IMR-90 (cell line): ENCODE results near the gene GRIPAP1. TPM values are rescaled to one million over a fixed set of nuclear protein-coding genes. Genes with fewer than 3 reads are reported as not detected.

Experiments
- ATAC-seq: fragments of 200-7000 bp; cut with Tn5 transposase; 2 replicates; pipeline ENCODE4 v1.9.1; 2020; ENCODE audit warnings: low read depth, mild to moderate bottlenecking, moderate library complexity
- BruUV-seq: library from RNA; stranded (reverse); fragments of 400-500 nt; replicated peaks from 2 replicates; lab custom pipeline; 2021; lab: Mats Ljungman, UMichigan
- CTCF ChIA-PET: fragments of 300-600 bp; formaldehyde crosslinking; extraction: SDS; loops from one replicate; lab custom pipeline; 2021; ENCODE audit warnings: antibody characterized with exemption; lab: Yijun Ruan, JAX
- POLR2A ChIA-PET: fragments of 300-600 bp; sonication (Branson Sonifier 250); formaldehyde crosslinking; loops from one replicate; lab custom pipeline; 2022; ENCODE audit warnings: antibody characterized with exemption; ENCODE audit not compliant: unreplicated experiment; lab: Charles Lee
- DNase-seq: peaks from one replicate; pipeline ENCODE4 v3.0.0; 2013
- H2AFZ ChIP-seq: replicated peaks from 2 replicates; pipeline ENCODE3; 2013; ENCODE audit warnings: low read length, mild to moderate bottlenecking; ENCODE audit not compliant: poor library complexity
- H2AK5ac ChIP-seq: 2 replicates; pipeline ENCODE4 v1.6.1; 2013; ENCODE audit warnings: low read depth, low read length, inconsistent platforms
- H2AK9ac ChIP-seq: replicated peaks from 2 replicates; pipeline ENCODE3; 2013; ENCODE audit warnings: mild to moderate bottlenecking, low read depth, low read length, moderate library complexity; ENCODE audit not compliant: poor library complexity
- H2BK120ac ChIP-seq: 2 replicates; pipeline ENCODE4 v1.6.1; 2013; ENCODE audit warnings: low read depth, low read length, inconsistent platforms
- H2BK15ac ChIP-seq: 3 replicates; pipeline ENCODE4 v1.6.1; 2013; ENCODE audit warnings: low read depth, low read length, inconsistent platforms
- H2BK20ac ChIP-seq: 2 replicates; pipeline ENCODE4 v1.6.1; 2013; ENCODE audit warnings: low read depth, mild to moderate bottlenecking, inconsistent platforms, low read length, moderate library complexity
- H2BK5ac ChIP-seq: 2 replicates; pipeline ENCODE4 v1.6.1; 2013; ENCODE audit warnings: mild to moderate bottlenecking, low read depth, low read length, inconsistent platforms; ENCODE audit not compliant: poor library complexity, severe bottlenecking
- H3K14ac ChIP-seq: replicated peaks from 2 replicates; pipeline ENCODE4 v1.6.1; 2013; ENCODE audit warnings: low read depth, low read length, inconsistent platforms
- H3K18ac ChIP-seq: 2 replicates; pipeline ENCODE4 v1.6.1; 2013; ENCODE audit warnings: low read depth, low read length, control low read depth
- H3K23ac ChIP-seq: 2 replicates; pipeline ENCODE4 v1.6.1; 2013; ENCODE audit warnings: low read depth, low read length, inconsistent platforms
- H3K27ac ChIP-seq: 2 replicates; pipeline ENCODE4 v1.5.1; 2013; ENCODE audit warnings: mild to moderate bottlenecking, control low read depth, low read length; ENCODE audit not compliant: insufficient read depth
- H3K27me3 ChIP-seq: 2 replicates; pipeline ENCODE4 v1.6.1; 2013; ENCODE audit warnings: low read length; ENCODE audit not compliant: control insufficient read depth, insufficient read depth
- H3K36me3 ChIP-seq: 2 replicates; pipeline ENCODE4 v1.6.1; 2013; ENCODE audit warnings: low read length, mixed read lengths; ENCODE audit not compliant: control insufficient read depth, insufficient read depth
- H3K4ac ChIP-seq: 2 replicates; pipeline ENCODE4 v1.6.1; 2013; ENCODE audit warnings: low read depth, low read length, inconsistent platforms
- H3K4me1 ChIP-seq: 2 replicates; pipeline ENCODE4 v1.6.1; 2013; ENCODE audit warnings: low read length, mixed read lengths; ENCODE audit not compliant: control insufficient read depth, insufficient read depth
- H3K4me2 ChIP-seq: 2 replicates; pipeline ENCODE4 v1.6.1; 2013; ENCODE audit warnings: low read depth, mild to moderate bottlenecking, control low read depth, low read length, moderate library complexity
- H3K4me3 ChIP-seq: 2 replicates; pipeline ENCODE4 v1.5.1; 2013; ENCODE audit warnings: low read depth, mild to moderate bottlenecking, control low read depth, low read length, moderate library complexity; ENCODE audit not compliant: insufficient read depth
- H3K56ac ChIP-seq: 2 replicates; pipeline ENCODE4 v1.6.1; 2013; ENCODE audit warnings: low read length, inconsistent platforms; ENCODE audit not compliant: insufficient read depth; ENCODE audit errors: extremely low read depth
- H3K79me1 ChIP-seq, 2 experiments: 2 replicates each; pipeline ENCODE4 v1.6.1; 2013; ENCODE audit warnings: low read length in 2 of 2, inconsistent platforms in 1 of 2, low read depth in 1 of 2
- H3K9ac ChIP-seq: 2 replicates; pipeline ENCODE4 v1.6.1; 2013; ENCODE audit warnings: low read depth, low read length, control low read depth
- H3K9me1 ChIP-seq: 2 replicates; pipeline ENCODE4 v1.6.1; 2013; ENCODE audit warnings: low read length, inconsistent platforms; ENCODE audit not compliant: insufficient read depth
- H3K9me3 ChIP-seq: 2 replicates; pipeline ENCODE4 v1.6.1; 2013; ENCODE audit warnings: low read length; ENCODE audit not compliant: control insufficient read depth, insufficient read depth
- H4K20me1 ChIP-seq: 2 replicates; pipeline ENCODE4 v1.6.1; 2013; ENCODE audit warnings: low read length, inconsistent platforms; ENCODE audit not compliant: insufficient read depth
- H4K5ac ChIP-seq: 2 replicates; pipeline ENCODE4 v1.6.1; 2013; ENCODE audit warnings: mild to moderate bottlenecking, low read depth, low read length, control low read depth
- H4K8ac ChIP-seq, 2 experiments: 2 replicates each; pipeline ENCODE4 v1.6.1; 2013; ENCODE audit warnings: low read depth in 2 of 2, low read length in 2 of 2, control low read depth in 1 of 2, inconsistent platforms in 1 of 2
- H4K91ac ChIP-seq: 2 replicates; pipeline ENCODE4 v1.6.1; 2013; ENCODE audit warnings: low read depth, low read length, inconsistent platforms; ENCODE audit not compliant: insufficient read depth
- BHLHE40 ChIP-seq: fragments of 150-350 bp; IDR thresholded peaks from 2 replicates; pipeline ENCODE4 v1.6.1; 2016; ENCODE audit warnings: mild to moderate bottlenecking, low read depth, low read length
- CEBPB ChIP-seq: IDR thresholded peaks from 2 replicates; pipeline ENCODE4 v1.6.1; 2012; ENCODE audit warnings: low read depth, low read length, improper control_type of control experiment
- CHD1 ChIP-seq: IDR thresholded peaks from 2 replicates; pipeline ENCODE4 v1.6.1; 2012; ENCODE audit warnings: low read depth, low read length, improper control_type of control experiment
- ELK1 ChIP-seq: fragments of 150-350 bp; IDR thresholded peaks from 2 replicates; pipeline ENCODE4 v1.6.1; 2016; ENCODE audit warnings: low read depth, mild to moderate bottlenecking, low read length, moderate library complexity, borderline replicate concordance
- FOS ChIP-seq: fragments of 150-350 bp; IDR thresholded peaks from 2 replicates; pipeline ENCODE4 v1.6.1; 2016; ENCODE audit warnings: low read depth, low read length
- MAFK ChIP-seq: IDR thresholded peaks from 2 replicates; pipeline ENCODE4 v1.6.1; 2012; ENCODE audit warnings: low read depth, low read length, improper control_type of control experiment
- MXI1 ChIP-seq: IDR thresholded peaks from 2 replicates; pipeline ENCODE4 v1.6.1; 2012; ENCODE audit warnings: low read depth, mild to moderate bottlenecking, low read length, moderate library complexity, borderline replicate concordance
- NFE2L2 ChIP-seq: fragments of 150-350 bp; IDR thresholded peaks from 2 replicates; pipeline ENCODE4 v1.6.1; 2016; ENCODE audit warnings: low read depth, mild to moderate bottlenecking, low read length
- POLR2A ChIP-seq: IDR thresholded peaks from 2 replicates; pipeline ENCODE4 v1.6.1; 2012; ENCODE audit warnings: mild to moderate bottlenecking, low read depth, low read length
- RAD21 ChIP-seq: IDR thresholded peaks from 2 replicates; pipeline ENCODE4 v1.6.1; 2012; ENCODE audit warnings: low read length, improper control_type of control experiment
- RFX5 ChIP-seq: IDR thresholded peaks from 2 replicates; pipeline ENCODE4 v1.8.0; 2012; ENCODE audit warnings: low read depth, mild to moderate bottlenecking, low read length, moderate library complexity
- SMC3 ChIP-seq: fragments of 150-350 bp; IDR thresholded peaks from 2 replicates; pipeline ENCODE4 v1.6.1; 2016; ENCODE audit warnings: low read depth, mild to moderate bottlenecking, antibody characterized with exemption, low read length, moderate library complexity
- WGBS, 2 experiments: methylation state at CpG; one replicate each; pipeline versions ENCODE4 v1.1.5 to v1.1.7; 2013; ENCODE audit warnings: missing lambda C conversion rate in 2 of 2; ENCODE audit not compliant: insufficient read length in 1 of 2; ENCODE audit errors: extremely low coverage in 2 of 2; 5-methylcytosine and 5-hydroxymethylcytosine counted together
- dilution Hi-C: fragments of 300-500 bp; cut with HindIII; formaldehyde crosslinking; loops from one replicate; pipeline ENCODE4 v1.14.3; 2018; ENCODE audit warnings: low sequenced_read_pairs; ENCODE audit not compliant: unreplicated experiment
- in situ Hi-C: fragments of 300-500 bp; cut with MboI; formaldehyde crosslinking; loops from 3 replicates; pipeline ENCODE4 v1.14.3; 2019; ENCODE audit warnings: low sequenced_read_pairs, inconsistent platforms, mixed read lengths
- intact Hi-C: fragments of 100-400 bp; cut with micrococcal nuclease; formaldehyde crosslinking; loops from 2 replicates; pipeline ENCODE4 v1.10.0; 2022
- polyA plus RNA-seq, 3 experiments: library from polyadenylated mRNA; depleted of rRNA; stranded (reverse); fragments of >200 nt; gene quantifications; 2 replicates each; pipeline ENCODE4 v1.2.3, GENCODE V29; 2012; ENCODE audit warnings: low replicate concordance in 1 of 3
- total RNA-seq: library from RNA; depleted of rRNA; stranded (reverse); fragments of >200 nt; gene quantifications from 2 replicates; pipeline ENCODE4 v1.2.3, GENCODE V29; 2012
- TF ChIP-seq, protein P1 (sequence below): conservative IDR thresholded peaks from 2 replicates; pipeline ENCODE4 v1.5.1; 2012; ENCODE audit warnings: mild to moderate bottlenecking, low read depth, low read length, improper control_type of control experiment

Gene GRIPAP1
- total and polyA plus RNA-seq, 2 of the 4 experiments (the other 2 are of a cell fraction) = 17.9 to 25.0 TPM

DNA sequence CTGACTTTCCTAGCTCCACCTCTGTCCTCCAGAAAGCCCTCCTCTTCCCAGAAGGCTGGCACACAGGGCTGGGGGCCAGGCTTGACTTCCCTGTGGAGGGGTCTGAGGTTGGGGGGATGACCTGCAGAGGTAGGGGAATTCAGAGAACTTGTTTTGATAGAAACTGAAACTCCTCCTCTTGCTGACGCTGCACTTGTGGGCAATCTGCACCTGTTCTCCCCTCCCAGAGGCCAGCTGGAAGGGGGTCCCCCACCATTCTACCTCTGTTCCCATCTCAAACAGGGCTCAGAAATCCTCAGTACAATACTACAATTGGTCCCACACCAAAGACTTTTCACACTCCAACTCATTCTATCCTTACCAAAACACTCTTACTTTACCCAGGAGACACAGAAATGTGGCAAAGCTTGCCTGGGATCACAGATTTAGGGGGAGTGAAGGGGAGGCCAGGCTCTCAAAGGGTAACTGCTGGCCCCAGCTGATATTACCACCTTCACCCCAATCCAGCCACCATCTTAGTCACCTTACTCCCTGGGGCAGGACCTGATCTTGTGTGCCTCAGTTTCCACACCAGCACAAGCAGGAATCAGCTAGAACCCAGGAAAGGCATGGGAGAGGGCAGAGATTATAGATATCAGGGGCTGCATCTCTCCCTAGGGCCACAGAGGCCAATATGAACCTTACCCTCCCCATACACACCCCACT, 63.2 kb downstream of the GRIPAP1 start:
- H3K18ac ChIP-seq = no peak overlapping the region
- H3K27me3 ChIP-seq = no peaks in the 10 kb centered on the region
- no peak overlapping the region for H3K4me3 ChIP-seq
- no peak overlapping the region for H3K56ac ChIP-seq
- no peak overlapping the region for H2AFZ ChIP-seq
- no peak overlapping the region for H4K8ac ChIP-seq
- no peak overlapping the region for H2BK120ac ChIP-seq
- no peak overlapping the region for H2BK15ac ChIP-seq
- TF ChIP-seq RFX5 = no peak
- TF ChIP-seq SMC3 = no peak
- no peak for TF ChIP-seq FOS
- TF ChIP-seq CEBPB = no peak
- TF ChIP-seq POLR2A = no peak
- no peak for TF ChIP-seq ELK1
- TF ChIP-seq BHLHE40 = no peak
- TF ChIP-seq NFE2L2 = no peak
- TF ChIP-seq CHD1 = no peak
- TF ChIP-seq, protein P1, sequence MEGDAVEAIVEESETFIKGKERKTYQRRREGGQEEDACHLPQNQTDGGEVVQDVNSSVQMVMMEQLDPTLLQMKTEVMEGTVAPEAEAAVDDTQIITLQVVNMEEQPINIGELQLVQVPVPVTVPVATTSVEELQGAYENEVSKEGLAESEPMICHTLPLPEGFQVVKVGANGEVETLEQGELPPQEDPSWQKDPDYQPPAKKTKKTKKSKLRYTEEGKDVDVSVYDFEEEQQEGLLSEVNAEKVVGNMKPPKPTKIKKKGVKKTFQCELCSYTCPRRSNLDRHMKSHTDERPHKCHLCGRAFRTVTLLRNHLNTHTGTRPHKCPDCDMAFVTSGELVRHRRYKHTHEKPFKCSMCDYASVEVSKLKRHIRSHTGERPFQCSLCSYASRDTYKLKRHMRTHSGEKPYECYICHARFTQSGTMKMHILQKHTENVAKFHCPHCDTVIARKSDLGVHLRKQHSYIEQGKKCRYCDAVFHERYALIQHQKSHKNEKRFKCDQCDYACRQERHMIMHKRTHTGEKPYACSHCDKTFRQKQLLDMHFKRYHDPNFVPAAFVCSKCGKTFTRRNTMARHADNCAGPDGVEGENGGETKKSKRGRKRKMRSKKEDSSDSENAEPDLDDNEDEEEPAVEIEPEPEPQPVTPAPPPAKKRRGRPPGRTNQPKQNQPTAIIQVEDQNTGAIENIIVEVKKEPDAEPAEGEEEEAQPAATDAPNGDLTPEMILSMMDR = no peak
- no peak for TF ChIP-seq MXI1
- TF ChIP-seq MAFK = no peak
- TF ChIP-seq RAD21 = no peak
- ChIA-PET POLR2A (no interaction called here), CTCF (interaction anchor here (0.9 kb wide), 1 partner anchor 235 kb away, joined by 6 read pairs; no protein-coding TSS in a partner anchor)
- H2AK5ac ChIP-seq = no peak overlapping the region
- in situ Hi-C loops = no loop called here
- no peaks in the 10 kb centered on the region for H3K9me3 ChIP-seq
- dilution Hi-C loops = no loop called here
- no peak overlapping the region for H3K4me2 ChIP-seq
- peaks cover 4% of the 10 kb centered on the region; the same call in 1 of the 2 replicates for H3K9me1 ChIP-seq
- BruUV-seq = no TSS peak
- H3K9ac ChIP-seq = no peak overlapping the region
- H3K79me1 ChIP-seq = peaks cover 0 to 51% of the 10 kb centered on the region in 2 experiments; a peak in 3 of 4 replicates
- H4K5ac ChIP-seq = no peak overlapping the region
- WGBS, 2 experiments = no CpG with 5 or more reads among the region's 1 CpG
- H3K4ac ChIP-seq = no peak overlapping the region
- H3K36me3 ChIP-seq = peaks cover 34% of the 10 kb centered on the region
- no peak overlapping the region for H2BK20ac ChIP-seq
- no peak overlapping the region for H4K91ac ChIP-seq
- peaks cover 43% of the 10 kb centered on the region for H4K20me1 ChIP-seq
- no peak overlapping the region for H3K14ac ChIP-seq
- no peak for DNase-seq
- no peak overlapping the region for H2AK9ac ChIP-seq
- ATAC-seq = no peak
- no peak overlapping the region for H3K27ac ChIP-seq
- H3K4me1 ChIP-seq = no peaks in the 10 kb centered on the region; the same call in 1 of the 2 replicates
- H2BK5ac ChIP-seq = no peak overlapping the region
- intact Hi-C loops = no loop called here
- H3K23ac ChIP-seq = no peak overlapping the region
